HG03457 (cell line): ENCODE results near the gene SSBP2.

Source experiments
- ATAC-seq: cut with Tn5 transposase; IDR thresholded peaks from one replicate; pipeline ENCODE4 v1.9.1; 2021; ENCODE audit warnings: moderate number of reproducible peaks; ENCODE audit not compliant: unreplicated experiment

Gene SSBP2

DNA sequence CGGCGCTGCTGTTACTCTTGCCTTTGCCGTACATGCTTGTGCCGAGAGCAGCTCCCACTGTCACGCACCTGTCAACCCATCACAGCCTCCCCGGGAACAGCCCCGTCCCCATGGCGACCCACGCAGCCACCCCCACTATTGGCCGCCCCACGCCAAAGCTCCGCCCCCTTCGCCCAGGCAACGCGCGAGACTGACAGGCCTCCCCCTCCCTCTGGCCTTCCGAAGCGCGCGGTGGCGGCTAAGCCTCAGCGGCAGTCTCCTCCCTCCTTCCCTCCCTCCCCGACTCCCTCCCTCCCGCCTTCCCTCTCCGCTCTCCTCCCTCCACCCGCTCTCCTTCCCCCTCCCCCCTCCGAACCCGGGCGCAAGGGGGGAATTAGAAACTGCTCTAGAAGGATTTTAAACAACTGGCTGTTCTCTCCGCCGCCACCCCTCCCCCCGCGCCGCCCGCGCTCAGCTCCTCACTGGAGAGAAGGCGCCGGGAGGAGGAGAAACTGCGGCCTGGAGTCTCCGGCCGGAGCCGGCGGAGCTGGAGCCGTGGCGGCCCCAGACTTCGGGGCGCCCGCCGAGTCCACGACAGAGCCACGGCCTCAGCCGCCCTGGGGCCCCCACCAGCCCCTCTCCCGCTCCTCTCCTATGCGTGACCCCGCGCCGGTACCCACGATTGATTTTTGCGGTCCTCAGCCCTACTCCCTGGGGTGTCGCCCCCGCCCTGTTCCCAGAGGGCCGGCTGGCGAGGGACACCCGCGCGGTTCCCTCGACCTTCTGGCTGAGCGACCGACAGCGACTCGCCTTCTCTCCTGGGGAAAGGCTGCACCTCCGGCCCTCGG lies at the start of gene SSBP2:
Gene SSBP2 (minus strand): TSS at position 89 of the 827 bp plus-strand sequence. CDS start 55 bp downstream, at position 34.
- ATAC-seq, result peak; percentile 67

DNA sequence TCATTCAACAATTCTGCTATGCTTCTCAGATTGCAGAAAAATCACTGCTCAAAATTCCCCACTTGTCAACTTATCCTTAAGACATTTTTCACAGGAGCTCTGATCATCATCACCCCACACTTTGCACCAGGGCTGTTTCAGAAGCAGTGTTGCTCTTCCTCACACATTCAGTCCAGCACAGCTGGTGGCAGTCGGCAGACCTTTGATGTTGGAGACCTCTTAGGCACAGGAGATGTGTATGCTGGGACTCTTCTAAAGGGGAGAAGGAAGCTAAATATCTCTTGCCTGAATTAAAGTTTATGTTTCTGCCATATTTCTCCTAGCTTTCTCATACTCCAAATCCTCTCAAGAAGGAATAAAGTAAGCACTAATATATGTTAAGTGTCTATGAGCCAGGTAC lies 44.8 kb upstream of the SSBP2 start:
- ATAC-seq, result no peak

DNA sequence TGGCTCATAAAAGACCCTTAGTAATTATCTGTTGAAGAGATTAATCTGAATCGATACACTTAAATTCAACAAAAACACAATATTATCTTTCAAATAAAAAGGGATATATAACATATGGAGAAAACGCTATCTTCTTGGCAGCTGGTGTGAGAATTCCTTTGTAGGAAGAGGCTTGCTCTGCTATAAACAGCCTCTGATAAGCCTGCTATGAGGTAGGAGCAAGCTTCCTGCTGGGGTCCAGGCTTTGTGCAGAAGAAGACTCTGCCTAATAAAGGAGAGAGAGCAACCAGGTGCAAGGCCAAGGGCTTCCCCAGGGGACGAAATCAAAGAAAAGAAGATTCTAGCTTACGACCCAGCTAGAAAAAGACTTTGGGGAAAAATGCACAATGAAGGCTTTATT lies 43.3 kb upstream of the SSBP2 start:
- no peak for ATAC-seq

DNA sequence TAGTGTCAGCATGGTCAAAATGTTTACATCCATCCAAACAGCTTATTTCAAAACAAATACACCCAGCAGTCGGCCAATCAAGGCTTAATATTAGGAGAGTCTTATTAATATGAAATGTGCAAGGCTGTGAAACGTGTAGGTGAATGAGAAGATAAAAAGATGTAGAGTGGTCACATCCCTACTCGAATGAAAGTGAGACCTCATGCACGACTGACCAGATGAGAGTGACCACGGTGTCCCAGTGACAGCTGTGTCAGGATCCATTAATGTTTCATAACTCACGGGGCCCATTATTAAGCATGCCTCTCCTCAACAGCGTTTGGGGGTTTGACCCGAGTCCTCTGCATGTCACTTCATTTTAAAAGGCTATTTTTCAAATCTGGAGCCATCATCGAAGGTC lies 39.4 kb upstream of the SSBP2 start:
- no peak for ATAC-seq

DNA sequence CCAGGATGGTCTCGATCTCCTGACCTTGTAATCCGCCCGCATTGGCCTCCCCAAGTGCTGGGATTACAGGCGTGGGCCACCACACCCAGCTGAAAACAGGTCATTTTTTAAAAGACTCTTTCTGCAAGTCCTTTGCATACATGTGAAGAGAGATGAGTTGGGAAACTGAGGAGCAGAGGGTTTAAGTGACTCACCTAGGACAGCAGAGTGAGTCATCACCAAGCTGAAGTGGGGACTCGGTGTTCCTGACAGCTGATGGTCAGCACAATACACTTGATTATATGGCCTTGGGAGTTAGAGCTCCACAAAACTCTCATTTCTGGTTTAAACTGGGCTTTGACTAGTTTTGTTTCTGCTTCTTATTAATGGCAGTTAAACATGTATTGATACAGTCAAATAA lies 38.1 kb upstream of the SSBP2 start:
- ATAC-seq, result no peak

DNA sequence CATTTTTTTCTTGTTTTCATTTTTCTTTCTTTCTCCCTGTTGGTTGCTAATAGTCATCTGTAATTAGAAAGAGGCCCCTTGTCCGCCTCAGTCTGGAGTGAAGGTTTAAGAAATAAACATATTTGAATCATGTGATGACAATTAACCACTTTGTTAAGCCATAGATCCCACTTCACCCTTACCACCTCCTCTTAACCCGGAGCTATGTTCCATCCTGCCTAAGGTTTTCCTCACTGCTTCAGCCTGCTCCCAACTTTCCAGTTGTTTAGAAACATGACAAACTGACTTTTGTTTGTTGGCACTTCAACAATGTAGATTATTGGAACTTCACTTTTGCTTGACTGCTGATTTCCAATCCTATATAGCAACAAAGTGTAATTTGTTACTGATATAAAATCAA lies 37.4 kb upstream of the SSBP2 start:
- ATAC-seq, result no peak

DNA sequence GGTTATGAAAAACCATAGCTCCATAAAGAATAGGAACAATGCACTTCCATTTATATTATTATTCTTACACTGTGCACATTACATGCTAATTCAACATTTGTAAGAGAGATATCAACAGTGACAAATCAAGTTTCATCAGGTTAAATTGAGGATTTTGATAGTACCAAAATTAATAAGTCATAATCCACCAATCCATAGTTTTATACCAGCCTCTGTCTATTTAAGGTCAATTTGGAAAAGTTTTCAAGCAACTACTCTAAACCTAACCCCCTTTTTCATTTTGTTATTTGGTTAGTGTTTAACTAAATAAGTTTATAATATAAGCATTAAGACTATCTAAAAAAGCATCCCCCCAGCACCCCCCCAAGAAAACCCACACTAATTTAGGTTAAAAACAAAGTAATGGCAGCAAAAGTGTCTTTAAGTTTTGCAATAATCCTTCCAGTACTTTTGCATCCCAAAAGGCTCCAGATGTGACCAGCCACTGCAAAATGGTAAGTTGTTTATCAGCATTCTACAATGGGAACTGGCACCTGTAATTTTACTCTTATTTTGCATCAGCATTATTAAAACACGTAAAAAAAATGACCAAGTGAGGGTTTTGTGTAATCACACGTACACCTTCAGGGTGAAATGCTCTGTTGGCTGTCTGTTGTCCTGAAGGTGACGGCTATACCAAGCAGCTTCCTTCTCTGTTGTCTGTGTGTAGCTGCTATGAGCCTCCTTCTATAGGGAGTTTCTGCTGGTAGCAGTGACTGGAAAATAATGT lies 36.8 kb upstream of the SSBP2 start:
- no peak for ATAC-seq

DNA sequence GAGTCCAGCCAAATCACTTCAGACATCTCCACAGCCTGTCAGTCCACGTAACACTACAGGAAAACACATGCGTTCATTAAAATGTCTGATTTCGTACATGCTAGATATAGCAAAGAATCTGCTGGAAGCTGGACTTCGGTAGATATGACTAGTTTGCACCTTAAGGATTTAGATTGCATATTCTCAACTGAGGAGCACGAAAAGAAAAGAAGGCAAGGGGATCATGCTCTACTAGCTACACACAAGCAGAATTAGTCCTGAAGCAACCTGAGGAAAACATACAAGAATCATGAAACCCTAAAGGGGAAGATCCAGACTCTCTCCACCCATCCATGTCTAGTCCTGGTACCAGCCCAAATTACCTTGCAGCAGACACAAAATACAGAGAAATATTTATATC lies 36.1 kb upstream of the SSBP2 start:
- no peak for ATAC-seq

DNA sequence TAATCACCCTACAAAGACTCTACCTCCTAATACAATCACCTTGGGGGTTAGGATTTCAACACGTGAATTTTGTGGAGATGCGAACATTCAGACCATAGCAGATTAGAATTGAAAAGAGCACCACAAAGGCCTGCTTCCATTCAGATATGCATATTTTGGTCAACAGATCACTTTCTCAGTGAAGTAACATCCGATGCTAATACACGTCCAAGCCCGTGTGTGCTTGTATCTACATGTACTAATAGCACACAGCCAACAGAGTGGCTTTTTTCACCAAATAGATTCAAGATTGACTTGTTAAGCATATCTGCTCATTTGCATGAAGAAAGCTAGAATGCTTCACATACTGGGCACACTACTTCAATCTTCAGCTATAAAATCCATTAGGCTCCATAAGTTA lies 35.6 kb upstream of the SSBP2 start:
- no peak for ATAC-seq

DNA sequence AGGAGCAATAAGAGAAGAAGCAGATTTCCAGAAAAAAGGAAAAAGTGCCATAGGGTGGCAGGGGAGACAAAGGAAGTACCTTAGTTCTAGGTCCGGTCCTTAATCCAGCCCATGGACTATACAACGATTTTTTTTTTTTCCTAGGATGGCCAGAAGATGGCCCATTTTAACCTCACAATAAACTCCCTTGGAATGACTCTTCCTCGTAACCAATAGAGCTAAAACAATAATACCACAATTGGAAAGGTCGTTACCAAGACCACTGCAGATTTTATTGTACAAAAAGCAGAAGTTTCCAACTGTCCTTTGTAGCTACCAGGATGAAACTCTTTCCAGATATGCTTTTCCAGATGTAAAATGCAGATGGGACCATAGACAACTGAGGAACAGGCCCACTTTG lies 34.4 kb upstream of the SSBP2 start:
- no peak for ATAC-seq

DNA sequence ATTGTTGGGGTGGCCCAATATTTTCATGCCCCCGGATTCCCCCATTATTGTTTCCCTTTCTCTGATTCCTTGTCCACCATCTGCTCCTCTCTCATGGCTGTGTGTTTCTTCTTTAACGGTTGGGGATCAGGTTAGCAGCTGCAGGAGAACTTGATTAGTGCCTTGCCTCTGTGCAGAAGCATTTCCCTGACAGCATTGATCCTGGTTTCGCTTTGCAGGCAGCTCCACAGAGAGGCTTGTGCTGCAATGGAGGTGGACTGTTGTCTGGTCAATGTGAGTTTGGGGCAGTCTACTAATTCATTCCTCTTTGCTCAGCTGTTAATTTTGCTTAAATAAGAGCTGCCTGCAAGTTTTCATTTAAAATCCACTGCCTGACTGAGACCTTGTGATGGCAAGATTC lies 32.5 kb upstream of the SSBP2 start:
- ATAC-seq, result no peak

DNA sequence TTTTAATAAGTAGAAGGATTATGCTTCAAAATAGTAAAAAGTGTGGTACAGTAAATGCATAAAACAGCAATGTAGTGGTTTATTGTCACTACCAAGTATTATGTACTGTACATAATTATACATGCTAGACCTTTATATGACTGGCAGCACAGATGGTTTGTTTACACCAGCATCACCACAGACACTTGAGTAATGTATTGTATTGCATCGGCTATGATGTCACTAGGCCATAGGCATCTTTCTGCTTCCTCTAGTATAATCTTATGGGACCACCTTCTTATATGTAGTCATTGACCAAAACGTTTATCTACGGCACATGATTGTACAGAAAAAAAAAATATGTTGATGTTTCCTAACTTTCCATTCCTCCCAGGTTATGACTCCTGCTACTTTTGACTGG lies 31.9 kb upstream of the SSBP2 start:
- no peak for ATAC-seq

DNA sequence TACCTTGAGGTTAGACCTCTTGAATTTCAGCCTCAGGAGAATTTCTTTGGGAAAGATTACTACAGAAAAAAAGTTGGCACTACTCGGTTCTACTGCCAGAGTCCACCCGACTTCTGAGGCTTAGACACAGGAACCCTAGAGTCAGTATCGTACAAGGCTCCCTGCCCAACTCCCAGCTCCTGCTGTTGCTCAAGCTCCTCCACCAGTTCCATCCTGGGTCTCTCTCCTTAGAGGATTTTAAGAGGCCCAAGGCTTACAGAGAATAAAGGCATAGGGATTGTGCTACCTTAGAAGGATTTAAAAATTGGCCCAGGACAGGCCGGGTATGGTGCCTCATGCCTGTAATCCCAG lies 29.0 kb upstream of the SSBP2 start:
- no peak for ATAC-seq

DNA sequence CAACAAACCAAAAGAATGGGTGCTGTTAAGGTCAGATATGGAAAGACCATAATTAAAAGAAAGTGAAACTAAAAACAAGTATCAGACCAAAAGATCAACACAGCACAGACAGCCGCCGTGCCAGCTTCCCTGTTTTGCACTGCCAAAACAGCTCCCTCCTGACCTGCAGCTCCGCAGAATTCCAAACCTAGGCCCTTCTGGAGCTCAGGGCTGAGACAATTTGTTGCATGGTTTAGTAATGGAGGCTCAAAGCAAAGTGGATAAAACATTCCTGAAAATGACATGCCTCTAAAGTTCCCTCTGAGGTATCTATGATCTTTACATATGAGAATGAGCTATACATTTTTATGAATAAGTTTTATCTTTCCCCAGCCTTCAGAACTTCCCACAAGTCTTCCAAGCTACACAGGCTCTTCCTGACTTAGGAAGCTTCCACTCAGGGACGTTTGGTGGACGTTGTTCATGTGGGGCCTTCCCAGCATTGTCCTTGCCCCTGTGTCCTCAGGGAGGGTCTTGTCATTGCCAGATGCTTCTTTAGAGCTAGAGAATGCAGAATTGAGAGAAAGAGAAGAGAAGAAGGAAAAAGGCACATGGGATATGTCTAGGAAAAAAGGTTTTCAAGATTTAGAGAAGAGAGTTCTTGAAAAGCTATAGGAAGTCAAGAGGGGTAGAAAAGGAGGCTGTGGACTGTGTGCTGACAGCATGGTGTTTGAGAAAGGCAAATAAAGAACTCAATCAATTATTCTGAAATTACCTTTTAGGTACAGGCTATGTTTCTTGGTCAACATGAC lies 28.4 kb upstream of the SSBP2 start:
- ATAC-seq, result peak; percentile 92

DNA sequence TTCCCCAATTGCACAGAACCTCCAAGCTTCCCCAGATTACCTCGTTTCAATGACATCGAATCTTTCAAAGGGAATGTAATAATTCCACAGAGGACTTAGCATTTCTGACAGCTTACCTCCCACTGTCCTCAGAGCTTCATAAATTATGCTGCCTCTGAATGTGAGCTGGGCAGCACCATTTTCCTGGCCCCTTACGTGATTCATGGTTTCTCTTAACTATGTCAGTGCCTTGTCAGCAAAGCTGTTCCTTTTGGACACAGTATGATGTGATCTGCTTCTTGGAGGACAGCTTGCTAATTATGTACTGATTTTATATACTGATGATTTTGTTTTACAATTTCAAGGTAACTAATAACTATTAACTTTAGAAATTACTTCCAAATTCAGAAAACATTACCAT lies 27.7 kb upstream of the SSBP2 start:
- ATAC-seq, result no peak

DNA sequence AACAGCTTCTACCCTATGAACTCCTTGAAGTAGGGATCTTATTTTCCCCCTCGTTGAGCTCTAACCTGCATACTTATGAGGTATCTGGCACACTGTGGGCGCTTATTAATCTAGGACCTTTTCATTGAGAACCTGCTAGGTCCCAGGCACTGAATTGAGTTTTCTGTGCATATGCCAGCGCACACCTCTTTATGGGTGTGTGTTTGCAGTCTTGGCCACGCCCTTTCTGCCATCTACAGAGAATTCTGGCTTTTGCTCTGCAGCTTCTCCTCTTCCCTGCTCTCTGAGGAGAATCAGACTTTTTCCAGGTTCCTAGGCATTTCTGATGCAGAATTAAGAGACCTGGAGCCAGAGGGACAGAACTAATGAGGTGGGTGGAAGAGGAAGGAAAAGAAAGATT lies 25.4 kb upstream of the SSBP2 start:
- no peak for ATAC-seq

DNA sequence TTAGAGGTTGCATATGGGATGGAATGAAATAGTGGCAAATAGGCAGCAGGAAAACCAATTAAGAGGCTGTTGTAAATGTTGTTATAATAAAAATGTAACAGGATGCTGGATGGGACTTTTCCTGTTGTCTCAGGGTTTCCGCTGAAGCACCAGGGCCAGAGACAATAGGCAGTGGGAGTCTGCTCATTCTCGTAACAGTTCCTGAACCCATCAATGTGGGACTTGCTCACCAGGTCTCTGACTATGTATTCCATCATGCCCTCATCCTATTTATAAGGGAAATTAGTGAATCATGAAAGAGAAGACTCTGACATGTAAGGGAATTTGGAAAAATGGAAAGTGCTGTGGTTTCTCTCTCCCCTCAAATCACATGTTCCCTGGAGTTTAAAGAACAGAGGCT lies 23.5 kb upstream of the SSBP2 start:
- no peak for ATAC-seq

DNA sequence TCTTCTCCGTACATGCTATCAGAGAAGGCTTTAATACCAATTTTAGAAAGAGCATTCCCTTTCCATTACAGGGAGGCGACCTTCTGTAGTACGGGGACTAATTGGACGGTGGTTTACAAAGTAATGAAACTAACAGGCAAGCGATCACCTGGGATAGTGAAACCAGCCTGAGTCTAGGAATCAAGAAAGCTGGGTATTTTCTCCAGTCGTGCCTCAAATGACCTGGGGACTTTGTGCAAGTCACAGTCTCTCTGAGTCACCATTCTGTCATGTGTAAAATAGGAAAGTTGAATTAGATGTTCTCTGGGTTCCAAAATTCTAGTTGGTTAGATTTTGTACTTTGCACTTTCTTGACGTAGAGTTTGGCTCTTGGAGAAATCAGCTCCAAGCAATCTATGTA lies 22.7 kb upstream of the SSBP2 start:
- ATAC-seq, result no peak

DNA sequence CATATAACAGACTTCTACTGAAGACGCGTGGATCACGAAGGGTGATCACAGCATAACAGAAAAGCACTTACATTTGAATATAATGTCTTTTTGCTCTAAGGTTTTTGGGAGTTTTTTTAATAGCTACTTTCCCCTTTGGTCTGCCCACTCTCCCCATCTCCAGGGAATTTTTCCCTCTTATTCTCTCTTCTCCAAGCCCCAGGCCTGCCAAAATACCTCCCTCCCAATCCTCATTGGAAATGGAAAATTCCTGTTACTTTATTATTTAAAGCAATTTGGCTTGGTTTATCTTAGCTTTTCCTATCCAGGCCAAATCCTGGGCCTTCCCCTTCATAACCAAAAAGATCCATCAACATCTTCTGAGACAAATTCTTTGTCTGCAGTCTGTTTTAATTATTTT lies 22.3 kb upstream of the SSBP2 start:
- ATAC-seq, result no peak

DNA sequence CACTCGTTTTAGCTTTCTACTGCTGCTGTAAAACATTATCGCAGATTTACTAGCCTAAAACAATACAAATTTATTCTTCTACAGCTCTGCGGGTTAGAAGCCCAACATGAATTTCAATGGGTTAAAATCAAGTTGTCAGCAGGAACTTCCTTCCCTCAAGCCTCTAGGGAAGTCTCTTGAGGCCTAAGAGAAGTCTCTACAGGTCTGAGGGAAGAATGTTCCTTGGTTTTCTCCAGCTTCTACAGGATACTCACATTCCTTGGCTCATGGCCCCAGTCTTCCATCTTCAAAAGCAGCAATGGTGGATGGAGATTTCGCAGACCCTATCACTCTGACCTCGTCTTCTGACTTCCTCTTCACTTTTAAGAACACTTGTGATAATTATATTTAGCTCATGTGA lies 21.6 kb upstream of the SSBP2 start:
- no peak for ATAC-seq

DNA sequence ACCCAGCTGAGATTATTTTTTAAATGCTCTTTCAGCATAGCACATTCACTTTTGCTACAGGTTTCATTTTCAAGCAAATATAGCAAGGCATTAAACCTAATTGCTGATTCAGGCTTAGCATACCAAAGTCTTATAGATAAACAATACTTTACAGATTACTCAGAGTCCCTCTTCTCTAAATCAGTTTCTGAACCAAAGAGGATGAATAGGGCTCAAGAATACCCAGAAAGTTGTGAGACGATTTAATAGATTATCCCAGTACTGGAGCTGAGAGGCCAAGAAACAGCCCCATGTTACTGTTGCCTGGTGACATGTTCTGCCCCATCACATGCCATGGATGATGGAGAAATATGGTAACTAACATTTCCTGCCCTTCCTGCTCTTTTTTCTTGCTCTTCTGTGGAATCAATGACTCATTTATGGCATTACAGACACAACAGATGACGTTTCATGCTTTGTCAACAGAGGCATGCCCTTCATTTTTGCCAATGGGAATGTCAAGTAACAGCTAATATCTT lies 18.1 kb upstream of the SSBP2 start:
- no peak for ATAC-seq

DNA sequence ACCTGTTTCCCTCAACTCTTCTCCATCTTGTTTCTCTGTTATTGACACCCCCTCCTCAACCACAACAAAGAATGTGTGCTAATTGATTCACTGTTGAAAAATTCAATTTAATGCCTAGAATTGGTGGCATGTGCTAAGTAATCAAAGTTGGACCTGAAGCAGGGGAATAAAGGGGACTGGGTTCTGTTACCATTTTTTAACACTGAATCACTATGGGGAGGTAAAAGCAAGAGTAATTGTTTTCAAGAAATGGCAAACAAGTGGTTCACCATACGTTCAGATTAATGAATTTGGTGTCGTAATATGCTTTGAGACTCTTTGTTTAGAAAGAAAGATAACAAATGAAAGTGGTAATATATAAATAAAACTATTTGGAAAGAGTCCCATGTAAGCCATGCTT lies 17.0 kb upstream of the SSBP2 start:
- no peak for ATAC-seq
